Stomach (tissue), 9 donors: ENCODE measurements around the gene LRRC28. TPM values are rescaled to one million over a fixed set of nuclear protein-coding genes. Genes with fewer than 3 reads are reported as not detected.

Experiments used
- DNase-seq, 2 donors: peaks; one replicate each; pipeline versions ENCODE4 v3.0.0 to v3.0.0-alpha.2; 2013 to 2019
- H3K27ac ChIP-seq, 5 donors: fragments of 200-600 bp in 4 of 5; sonication (generic) in 4 of 5; one replicate each; pipeline ENCODE4 v1.5.1; 2013 to 2019; ENCODE audit warnings: mild to moderate bottlenecking in 1 of 5, moderate library complexity in 1 of 5
- H3K27me3 ChIP-seq, 3 donors: fragments of 200-600 bp; sonication (generic); one replicate each; pipeline ENCODE4 v1.5.1; 2017 to 2019; ENCODE audit warnings: mixed run types in 1 of 3
- H3K36me3 ChIP-seq, 4 donors: fragments of 200-600 bp; sonication (generic); 1 replicate in 3 of 4; 2 replicates in 1 of 4; pipeline ENCODE4 v1.5.1; 2016 to 2019
- H3K4me1 ChIP-seq, 4 donors: fragments of 200-600 bp; sonication (generic); one replicate each; pipeline ENCODE4 v1.5.1; 2016 to 2019
- H3K4me3 ChIP-seq, 4 donors: fragments of 200-600 bp; sonication (generic) in 3 of 4; one replicate each; pipeline ENCODE4 v1.5.1; 2016 to 2019; ENCODE audit warnings: mild to moderate bottlenecking in 1 of 4
- H3K9me3 ChIP-seq, 4 donors: fragments of 200-600 bp; sonication (generic); one replicate each; pipeline ENCODE4 v1.5.1; 2016 to 2019
- CTCF ChIP-seq, 7 experiments: fragments of 450-650 bp in 4 of 7; fragments of 200-600 bp in 3 of 7; sonication (generic) in 3 of 7; IDR thresholded peaks; one replicate each; pipeline ENCODE4 v1.5.1; 2016 to 2019; ENCODE audit warnings: antibody characterized with exemption in 7 of 7, control low read depth in 2 of 7, mild to moderate bottlenecking in 1 of 7
- EP300 ChIP-seq: sonication (generic); formaldehyde crosslinking; IDR thresholded peaks from one replicate; pipeline ENCODE4 v1.6.1; 2017; ENCODE audit warnings: antibody characterized with exemption
- POLR2A ChIP-seq, 4 donors: fragments of 450-650 bp; IDR thresholded peaks; one replicate each; pipeline ENCODE4 v1.6.1; 2016; ENCODE audit warnings: antibody characterized with exemption in 4 of 4, control low read depth in 2 of 4, mild to moderate bottlenecking in 1 of 4, moderate library complexity in 1 of 4
- POLR2AphosphoS5 ChIP-seq, 3 donors: sonication (generic); formaldehyde crosslinking; IDR thresholded peaks; one replicate each; pipeline ENCODE4 v1.6.1; 2016; ENCODE audit warnings: antibody characterized with exemption in 3 of 3
- WGBS, 5 donors: extraction: QIAGEN DNeasy Blood & Tissue Kit in 3 of 5; methylation state at CpG; one replicate each; pipeline versions ENCODE4 v1.1.5 to v1.1.7; 2013 to 2018; 5-methylcytosine and 5-hydroxymethylcytosine counted together
- intact Hi-C: fragments of 100-400 bp; cut with DNase I; formaldehyde crosslinking; loops from one replicate; pipeline ENCODE4 v1.15.1; 2023; ENCODE audit warnings: low total_unique reads
- polyA plus RNA-seq, 3 donors: library from polyadenylated mRNA; stranded (reverse); fragments of 200-250 nt; gene quantifications; one replicate each; pipeline ENCODE4 v1.2.3, GENCODE V29; 2013
- total RNA-seq, 5 donors: library from RNA; depleted of rRNA; stranded (reverse); fragments of >200 nt; gene quantifications; one replicate each; pipeline versions ENCODE4 v1.1.0 to v1.2.3, GENCODE V29; 2014 to 2016
- donor health status: healthy with polysubstance abuse.
- donor health status: Bipolar disorder and iron deficiency.
- donor health status: healthy.

The LRRC28 gene
- total and polyA plus RNA-seq, 8 donors: 9.6 to 82.6 (median 26.2) TPM

- Histone ChIP-seq H3K4me1 (peaks cover 0 to 20% (median 17%) of the 10 kb centered on the region in 4 donors), H3K4me3 (no peak overlapping the region), H3K36me3 (no peaks in the 10 kb centered on the region), H3K27me3 (no peaks in the 10 kb centered on the region), H3K27ac (no peak overlapping the region), H3K9me3 (no peaks in the 10 kb centered on the region)
- TF ChIP-seq CTCF (IDR thresholded peaks at IDR 0.05): no peak
- TF ChIP-seq POLR2AphosphoS5 (IDR thresholded peaks at IDR 0.05): no peak
- no peak for TF ChIP-seq EP300
- no peak for TF ChIP-seq POLR2A (IDR thresholded peaks at IDR 0.05)
- 87 to 93% (median 89%) methylated on average over 8 of the region's 8 CpGs for WGBS, 5 donors
- intact Hi-C loops: no loop called here
- DNase-seq: no peak
Measured at GRCh38 chr15:99427210-99427609, 175.9 kb downstream of the LRRC28 start.

GRCh38 chr15:99427668-99428361, 176.5 kb downstream of the LRRC28 start:
- Histone ChIP-seq H3K9me3 (no peaks in the 10 kb centered on the region), H3K27me3 (no peaks in the 10 kb centered on the region), H3K4me3 (no peak overlapping the region), H3K36me3 (no peaks in the 10 kb centered on the region), H3K4me1 (peaks cover 2 to 21% (median 17%) of the 10 kb centered on the region in 4 donors), H3K27ac (no peak overlapping the region)
- TF ChIP-seq POLR2A (IDR thresholded peaks at IDR 0.05) (no peak), CTCF (IDR thresholded peaks at IDR 0.05) (no peak), POLR2AphosphoS5 (IDR thresholded peaks at IDR 0.05) (no peak), EP300 (no peak)
- intact Hi-C loops: no loop called here
- no peak for DNase-seq
- 91 to 94% (median 92%) methylated on average over 22 of the region's 22 CpGs for WGBS, 5 donors

GRCh38 chr15:99429681-99430081, 178.4 kb downstream of the LRRC28 start:
- intact Hi-C loops: no loop called here
- Histone ChIP-seq H3K27ac (no peak overlapping the region), H3K4me3 (no peak overlapping the region), H3K36me3 (no peaks in the 10 kb centered on the region), H3K4me1 (peaks cover 16 to 32% (median 22%) of the 10 kb centered on the region in 4 donors), H3K9me3 (no peaks in the 10 kb centered on the region), H3K27me3 (no peaks in the 10 kb centered on the region)
- DNase-seq: no peak
- no peak for TF ChIP-seq EP300
- TF ChIP-seq CTCF (IDR thresholded peaks at IDR 0.05): no peak
- no peak for TF ChIP-seq POLR2A (IDR thresholded peaks at IDR 0.05)
- TF ChIP-seq POLR2AphosphoS5 (IDR thresholded peaks at IDR 0.05): no peak
- WGBS, 5 donors: 83 to 91% (median 86%) methylated on average over 5 of the region's 5 CpGs

- no peak overlapping the region for H3K4me3 ChIP-seq
- DNase-seq: no peak
- no peaks in the 10 kb centered on the region for H3K27me3 ChIP-seq
- TF ChIP-seq CTCF (IDR thresholded peaks at IDR 0.05) (no peak), POLR2A (IDR thresholded peaks at IDR 0.05) (no peak), EP300 (no peak), POLR2AphosphoS5 (IDR thresholded peaks at IDR 0.05) (no peak)
- 73 to 84% (median 76%) methylated on average over 22 of the region's 22 CpGs for WGBS, 5 donors
- H3K36me3 ChIP-seq: no peaks in the 10 kb centered on the region
- H3K9me3 ChIP-seq: no peaks in the 10 kb centered on the region
- intact Hi-C loops: no loop called here
- H3K27ac ChIP-seq: no peak overlapping the region
- H3K4me1 ChIP-seq: peaks cover 14 to 32% (median 24%) of the 10 kb centered on the region in 4 donors
Measured at GRCh38 chr15:99430881-99431401, 179.7 kb downstream of the LRRC28 start.
